H9 (cell line): ENCODE measurements around the gene MITF. TPM values are rescaled to one million over a fixed set of nuclear protein-coding genes. Genes with fewer than 3 reads are reported as not detected.

Source experiments
- DNase-seq: peaks from one replicate; pipeline ENCODE4 v3.0.0-alpha.2; 2017
- H2AFZ ChIP-seq: one replicate; pipeline ENCODE4 v1.6.1; 2013; ENCODE audit warnings: mild to moderate bottlenecking, low read length, control low read depth, moderate library complexity
- H2AK5ac ChIP-seq: 2 replicates; pipeline ENCODE4 v1.6.1; 2013; ENCODE audit warnings: low read length, control low read depth, mixed read lengths; ENCODE audit not compliant: insufficient read length
- H2BK120ac ChIP-seq: one replicate; pipeline ENCODE4 v1.6.1; 2013; ENCODE audit warnings: low read depth, mild to moderate bottlenecking, low read length, control low read depth, inconsistent platforms; ENCODE audit not compliant: poor library complexity, severe bottlenecking
- H2BK12ac ChIP-seq: 2 replicates; pipeline ENCODE4 v1.6.1; 2013; ENCODE audit warnings: low read length, control low read depth, mixed read lengths, low read depth; ENCODE audit not compliant: insufficient read length
- H2BK15ac ChIP-seq: 2 replicates; pipeline ENCODE4 v1.6.1; 2013; ENCODE audit warnings: low read depth, low read length, control low read depth
- H2BK20ac ChIP-seq: one replicate; pipeline ENCODE4 v1.6.1; 2013; ENCODE audit warnings: low read depth, mild to moderate bottlenecking, low read length, control low read depth, inconsistent platforms; ENCODE audit not compliant: poor library complexity, severe bottlenecking
- H2BK5ac ChIP-seq: 2 replicates; pipeline ENCODE4 v1.6.1; 2013; ENCODE audit warnings: low read length, control low read depth, mixed read lengths; ENCODE audit not compliant: insufficient read length
- H3K14ac ChIP-seq: 2 replicates; pipeline ENCODE4 v1.6.1; 2013; ENCODE audit warnings: low read length, control low read depth; ENCODE audit not compliant: insufficient read depth
- H3K18ac ChIP-seq: 2 replicates; pipeline ENCODE4 v1.6.1; 2013; ENCODE audit warnings: low read depth, mild to moderate bottlenecking, mixed read lengths, low read length, control low read depth; ENCODE audit not compliant: insufficient read length
- H3K23ac ChIP-seq: 2 replicates; pipeline ENCODE4 v1.6.1; 2013; ENCODE audit warnings: low read length, control low read depth, mixed read lengths, low read depth; ENCODE audit not compliant: insufficient read length
- H3K23me2 ChIP-seq: 2 replicates; pipeline ENCODE4 v1.6.1; 2013; ENCODE audit warnings: low read depth, mild to moderate bottlenecking, mixed read lengths, low read length, control low read depth; ENCODE audit not compliant: insufficient read length, poor library complexity, severe bottlenecking
- H3K27ac ChIP-seq: 2 replicates; pipeline ENCODE4 v1.5.1; 2013; ENCODE audit warnings: low read length, control low read depth, mixed read lengths, low read depth; ENCODE audit not compliant: insufficient read length
- H3K27me3 ChIP-seq: 2 replicates; pipeline ENCODE4 v1.6.1; 2013; ENCODE audit warnings: low read length, control low read depth, inconsistent platforms; ENCODE audit not compliant: insufficient read depth
- H3K4ac ChIP-seq: 2 replicates; pipeline ENCODE4 v1.6.1; 2013; ENCODE audit warnings: low read depth, mild to moderate bottlenecking, control low read depth, inconsistent platforms, low read length, moderate library complexity
- H3K4me1 ChIP-seq: 2 replicates; pipeline ENCODE4 v1.6.1; 2013; ENCODE audit warnings: low read length, control low read depth, inconsistent platforms; ENCODE audit not compliant: insufficient read depth
- H3K4me2 ChIP-seq: 2 replicates; pipeline ENCODE4 v1.6.1; 2013; ENCODE audit warnings: low read length, control low read depth, mixed read lengths; ENCODE audit not compliant: insufficient read length, insufficient read depth
- H3K56ac ChIP-seq: 2 replicates; pipeline ENCODE4 v1.6.1; 2013; ENCODE audit warnings: low read depth, mild to moderate bottlenecking, mixed read lengths, low read length, control low read depth; ENCODE audit not compliant: insufficient read length
- H3K79me1 ChIP-seq: 2 replicates; pipeline ENCODE4 v1.6.1; 2013; ENCODE audit warnings: low read depth, mild to moderate bottlenecking, moderate library complexity, low read length, control low read depth, inconsistent platforms; ENCODE audit not compliant: insufficient read depth, poor library complexity, severe bottlenecking
- H3K79me2 ChIP-seq: 2 replicates; pipeline ENCODE4 v1.6.1; 2013; ENCODE audit warnings: low read length, control low read depth, inconsistent platforms; ENCODE audit not compliant: insufficient read depth
- H3K9ac ChIP-seq: 2 replicates; pipeline ENCODE4 v1.6.1; 2013; ENCODE audit warnings: low read length, control low read depth, mixed read lengths; ENCODE audit not compliant: insufficient read length; ENCODE audit errors: extremely low read depth
- H3K9me3 ChIP-seq: one replicate; pipeline ENCODE4 v1.6.1; 2013; ENCODE audit warnings: low read depth, low read length, inconsistent platforms; ENCODE audit not compliant: control insufficient read depth
- H3T11ph ChIP-seq: one replicate; pipeline ENCODE4 v1.6.1; 2013; ENCODE audit warnings: mild to moderate bottlenecking, low read length, control low read depth, inconsistent platforms
- H4K20me1 ChIP-seq: one replicate; pipeline ENCODE4 v1.6.1; 2013; ENCODE audit not compliant: control insufficient read depth, insufficient read length, insufficient read depth
- H4K5ac ChIP-seq: 2 replicates; pipeline ENCODE4 v1.6.1; 2013; ENCODE audit warnings: low read depth, mild to moderate bottlenecking, mixed read lengths, low read length, control low read depth; ENCODE audit not compliant: insufficient read length
- H4K8ac ChIP-seq: replicated peaks from 2 replicates; pipeline ENCODE4 v1.6.1; 2013; ENCODE audit warnings: low read length, control low read depth, mixed read lengths, low read depth; ENCODE audit not compliant: insufficient read length
- H4K91ac ChIP-seq: 2 replicates; pipeline ENCODE4 v1.6.1; 2013; ENCODE audit warnings: low read depth, mild to moderate bottlenecking, moderate library complexity, mixed read lengths, low read length, control low read depth; ENCODE audit not compliant: insufficient read length
- H3K27ac Mint-ChIP-seq, 3 experiments: 2 replicates in 2 of 3; 3 replicates in 1 of 3; pipeline ENCODE4 v1.8.0; 2020 to 2021; ENCODE audit warnings: mixed read lengths in 3 of 3, mild to moderate bottlenecking in 1 of 3, moderate library complexity in 1 of 3
- H3K27me3 Mint-ChIP-seq: 2 replicates; pipeline ENCODE4 v1.8.0; 2021; ENCODE audit warnings: low read depth, mild to moderate bottlenecking, moderate library complexity, mixed read lengths
- H3K36me3 Mint-ChIP-seq, 3 experiments: 2 replicates in 2 of 3; 3 replicates in 1 of 3; pipeline ENCODE4 v1.8.0; 2020 to 2021; ENCODE audit warnings: low read depth in 3 of 3, mixed read lengths in 3 of 3; ENCODE audit not compliant: insufficient read depth in 1 of 3
- H3K4me1 Mint-ChIP-seq, 2 experiments: 2 replicates each; pipeline ENCODE4 v1.8.0; 2020; ENCODE audit warnings: mixed read lengths in 2 of 2
- H3K4me3 Mint-ChIP-seq, 2 experiments: 2 replicates in 1 of 2; 3 replicates in 1 of 2; pipeline ENCODE4 v1.8.0; 2020 to 2021; ENCODE audit warnings: mild to moderate bottlenecking in 2 of 2, mixed read lengths in 2 of 2, moderate library complexity in 1 of 2
- H3K9me3 Mint-ChIP-seq, 2 experiments: 2 replicates in 1 of 2; 3 replicates in 1 of 2; pipeline ENCODE4 v1.8.0; 2020; ENCODE audit warnings: mild to moderate bottlenecking in 2 of 2, mixed read lengths in 2 of 2, moderate library complexity in 1 of 2
- WGBS: extraction: QIAGEN DNeasy Blood & Tissue Kit; methylation state at CpG from one replicate; pipeline ENCODE4 v1.1.7; 2013; ENCODE audit warnings: missing lambda C conversion rate, low lambda C conversion rate, mixed read lengths; ENCODE audit not compliant: insufficient read length; ENCODE audit errors: extremely low coverage; 5-methylcytosine and 5-hydroxymethylcytosine counted together
- total RNA-seq: library from RNA; stranded (reverse); gene quantifications from 2 replicates; pipeline ENCODE4 v1.2.1, GENCODE V29; 2021
- TF ChIP-seq, protein P1 (sequence below): fragments of 200-600 bp; sonication (generic); conservative IDR thresholded peaks from 3 replicates; pipeline ENCODE4 v1.8.0; 2021; ENCODE audit warnings: antibody characterized with exemption, mild to moderate bottlenecking

Gene MITF
- total RNA-seq, 1 experiment from 2014 or later, result 0.81 TPM

DNA sequence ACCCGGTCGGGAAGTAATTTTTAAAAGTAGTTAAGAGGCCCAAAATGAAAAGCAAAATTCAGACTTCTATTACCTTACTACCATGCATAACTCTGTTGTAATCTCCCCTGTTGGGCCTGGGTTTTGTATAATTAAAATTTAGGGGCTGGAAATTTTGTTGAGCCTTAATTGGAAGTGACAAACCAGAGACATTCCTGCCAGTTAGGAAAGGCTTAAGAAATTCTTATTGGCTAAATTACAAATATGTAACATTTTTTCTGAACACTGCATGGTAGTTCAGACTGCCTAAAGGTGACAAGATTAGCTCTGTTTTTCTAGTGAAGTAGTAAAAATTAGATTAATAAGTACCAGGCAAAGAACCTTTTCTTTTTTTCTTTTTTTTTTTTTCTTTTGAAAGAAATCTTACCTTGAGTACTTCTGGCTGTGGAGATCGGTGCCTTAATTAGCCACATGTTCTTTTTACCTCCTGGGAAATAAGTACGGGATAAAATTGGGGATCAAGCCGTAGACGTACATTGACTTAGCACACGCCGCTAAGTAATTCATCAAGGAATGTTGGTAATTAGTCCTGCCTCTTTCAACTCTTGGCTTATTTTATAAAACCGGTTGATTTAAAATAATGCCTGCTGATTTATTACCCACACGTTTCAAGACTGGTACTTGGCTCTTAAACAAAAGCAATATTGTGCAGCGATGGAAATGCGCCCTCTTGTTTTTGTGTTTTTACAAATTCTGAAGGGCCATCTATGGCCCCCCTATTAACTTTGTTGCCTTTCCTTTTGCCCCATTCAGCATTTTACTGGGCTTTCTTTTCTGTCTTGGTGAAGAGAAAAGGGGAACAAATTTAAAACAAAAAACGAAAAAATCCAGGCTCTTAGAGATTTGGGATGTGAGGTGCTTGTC lies 149.0 kb downstream of the MITF start:
- H2BK15ac ChIP-seq, result no peak overlapping the region
- H3K56ac ChIP-seq, result no peak overlapping the region
- H2BK12ac ChIP-seq, result no peak overlapping the region
- H3K23ac ChIP-seq, result no peak overlapping the region
- H4K91ac ChIP-seq, result no peak overlapping the region
- H3K79me2 ChIP-seq, result no peaks in the 10 kb centered on the region
- H3K18ac ChIP-seq, result no peak overlapping the region
- no peaks in the 10 kb centered on the region for H3K9me3 Mint-ChIP-seq
- no peak overlapping the region for H3K27ac Mint-ChIP-seq
- TF ChIP-seq, protein P1, sequence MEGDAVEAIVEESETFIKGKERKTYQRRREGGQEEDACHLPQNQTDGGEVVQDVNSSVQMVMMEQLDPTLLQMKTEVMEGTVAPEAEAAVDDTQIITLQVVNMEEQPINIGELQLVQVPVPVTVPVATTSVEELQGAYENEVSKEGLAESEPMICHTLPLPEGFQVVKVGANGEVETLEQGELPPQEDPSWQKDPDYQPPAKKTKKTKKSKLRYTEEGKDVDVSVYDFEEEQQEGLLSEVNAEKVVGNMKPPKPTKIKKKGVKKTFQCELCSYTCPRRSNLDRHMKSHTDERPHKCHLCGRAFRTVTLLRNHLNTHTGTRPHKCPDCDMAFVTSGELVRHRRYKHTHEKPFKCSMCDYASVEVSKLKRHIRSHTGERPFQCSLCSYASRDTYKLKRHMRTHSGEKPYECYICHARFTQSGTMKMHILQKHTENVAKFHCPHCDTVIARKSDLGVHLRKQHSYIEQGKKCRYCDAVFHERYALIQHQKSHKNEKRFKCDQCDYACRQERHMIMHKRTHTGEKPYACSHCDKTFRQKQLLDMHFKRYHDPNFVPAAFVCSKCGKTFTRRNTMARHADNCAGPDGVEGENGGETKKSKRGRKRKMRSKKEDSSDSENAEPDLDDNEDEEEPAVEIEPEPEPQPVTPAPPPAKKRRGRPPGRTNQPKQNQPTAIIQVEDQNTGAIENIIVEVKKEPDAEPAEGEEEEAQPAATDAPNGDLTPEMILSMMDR, result no peak
- no CpG with 5 or more reads among the region's 13 CpGs for WGBS
- no peak overlapping the region for H3K9ac ChIP-seq
- no peak overlapping the region for H3T11ph ChIP-seq
- no peak overlapping the region for H2BK120ac ChIP-seq
- H3K23me2 ChIP-seq, result no peaks in the 10 kb centered on the region
- no peak overlapping the region for H3K4me3 Mint-ChIP-seq
- no peak overlapping the region for H4K8ac ChIP-seq
- no peaks in the 10 kb centered on the region for H3K79me1 ChIP-seq
- no peak overlapping the region for H2AFZ ChIP-seq
- no peaks in the 10 kb centered on the region for H3K9me3 ChIP-seq
- no peak overlapping the region for H4K5ac ChIP-seq
- H2BK5ac ChIP-seq, result no peak overlapping the region
- no peak overlapping the region for H2AK5ac ChIP-seq
- DNase-seq, result no peak
- H3K27me3 Mint-ChIP-seq, result peaks cover 22% of the 10 kb centered on the region
- H3K4me1 ChIP-seq, result peaks cover 5% of the 10 kb centered on the region
- no peak overlapping the region for H3K14ac ChIP-seq
- no peak overlapping the region for H3K27ac ChIP-seq
- no peaks in the 10 kb centered on the region for H3K36me3 Mint-ChIP-seq
- H3K4me1 Mint-ChIP-seq, result peaks cover 20 to 31% of the 10 kb centered on the region in 2 experiments
- H4K20me1 ChIP-seq, result no peaks in the 10 kb centered on the region
- H3K27me3 ChIP-seq, result no peaks in the 10 kb centered on the region; the same call in 1 of the 2 replicates
- H3K4me2 ChIP-seq, result no peak overlapping the region
- H3K4ac ChIP-seq, result no peak overlapping the region
- no peak overlapping the region for H2BK20ac ChIP-seq
